Cardiac fibroblast (primary cell): ENCODE measurements around the gene RELL2.

Source experiments
- DNase-seq, 2 donors: peaks; one replicate each; pipeline versions ENCODE4 v3.0.0 to v3.0.0-alpha.2; 2010; ENCODE audit warnings: low read depth in 2 of 2
- H3K4me3 ChIP-seq, 2 donors: replicated peaks in 1 of 2; 1 replicate in 1 of 2; 2 replicates in 1 of 2; pipeline ENCODE4 v1.5.1; 2011; ENCODE audit warnings: low read depth in 2 of 2, low read length in 2 of 2, mild to moderate bottlenecking in 2 of 2, moderate library complexity in 1 of 2
- TF ChIP-seq, protein P1 (sequence below): IDR thresholded peaks from one replicate; pipeline ENCODE4 v1.5.1; 2011; ENCODE audit warnings: low read depth, mild to moderate bottlenecking, low read length, inconsistent platforms

Gene RELL2

GRCh38 chr5:141633871-141634561 is 2.8 kb upstream of the RELL2 start:
- no peak for DNase-seq
- TF ChIP-seq, protein P1, sequence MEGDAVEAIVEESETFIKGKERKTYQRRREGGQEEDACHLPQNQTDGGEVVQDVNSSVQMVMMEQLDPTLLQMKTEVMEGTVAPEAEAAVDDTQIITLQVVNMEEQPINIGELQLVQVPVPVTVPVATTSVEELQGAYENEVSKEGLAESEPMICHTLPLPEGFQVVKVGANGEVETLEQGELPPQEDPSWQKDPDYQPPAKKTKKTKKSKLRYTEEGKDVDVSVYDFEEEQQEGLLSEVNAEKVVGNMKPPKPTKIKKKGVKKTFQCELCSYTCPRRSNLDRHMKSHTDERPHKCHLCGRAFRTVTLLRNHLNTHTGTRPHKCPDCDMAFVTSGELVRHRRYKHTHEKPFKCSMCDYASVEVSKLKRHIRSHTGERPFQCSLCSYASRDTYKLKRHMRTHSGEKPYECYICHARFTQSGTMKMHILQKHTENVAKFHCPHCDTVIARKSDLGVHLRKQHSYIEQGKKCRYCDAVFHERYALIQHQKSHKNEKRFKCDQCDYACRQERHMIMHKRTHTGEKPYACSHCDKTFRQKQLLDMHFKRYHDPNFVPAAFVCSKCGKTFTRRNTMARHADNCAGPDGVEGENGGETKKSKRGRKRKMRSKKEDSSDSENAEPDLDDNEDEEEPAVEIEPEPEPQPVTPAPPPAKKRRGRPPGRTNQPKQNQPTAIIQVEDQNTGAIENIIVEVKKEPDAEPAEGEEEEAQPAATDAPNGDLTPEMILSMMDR, result no peak
- no peak overlapping the region for H3K4me3 ChIP-seq

GRCh38 chr5:141634720-141635119 is 2.1 kb upstream of the RELL2 start:
- no peak overlapping the region for H3K4me3 ChIP-seq
- no peak for DNase-seq
- TF ChIP-seq, protein P1, result no peak

- DNase-seq, result no peak
- peak overlapping the region; percentile 90 to 95 for H3K4me3 ChIP-seq
- TF ChIP-seq, protein P1, result no peak
Measured at GRCh38 chr5:141635646-141636045, 1.2 kb upstream of the RELL2 start.

DNA sequence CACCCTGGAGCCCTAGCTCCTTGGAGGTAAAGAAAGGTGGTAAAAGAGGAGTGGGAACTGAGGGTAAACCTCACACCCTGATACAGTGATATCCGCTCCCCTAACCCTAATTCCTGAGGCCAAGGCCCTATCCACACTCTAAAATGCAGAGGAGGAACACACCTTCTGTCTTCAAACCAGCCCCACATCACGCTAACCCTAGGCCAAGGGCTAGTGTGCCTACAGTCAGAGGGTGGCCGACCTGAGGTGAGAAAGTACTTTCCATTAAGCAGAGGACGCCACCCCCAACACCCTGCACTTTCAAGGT is 738 bp upstream of the RELL2 start:
- peak overlapping the region; percentile 90 to 95 for H3K4me3 ChIP-seq
- no peak for DNase-seq
- TF ChIP-seq, protein P1, result no peak

GRCh38 chr5:141637123-141637766 is 448 bp downstream of the RELL2 start:
- peak overlapping the region; percentile 90 to 95 for H3K4me3 ChIP-seq
- TF ChIP-seq, protein P1, result no peak
- DNase-seq, result no peak

DNA sequence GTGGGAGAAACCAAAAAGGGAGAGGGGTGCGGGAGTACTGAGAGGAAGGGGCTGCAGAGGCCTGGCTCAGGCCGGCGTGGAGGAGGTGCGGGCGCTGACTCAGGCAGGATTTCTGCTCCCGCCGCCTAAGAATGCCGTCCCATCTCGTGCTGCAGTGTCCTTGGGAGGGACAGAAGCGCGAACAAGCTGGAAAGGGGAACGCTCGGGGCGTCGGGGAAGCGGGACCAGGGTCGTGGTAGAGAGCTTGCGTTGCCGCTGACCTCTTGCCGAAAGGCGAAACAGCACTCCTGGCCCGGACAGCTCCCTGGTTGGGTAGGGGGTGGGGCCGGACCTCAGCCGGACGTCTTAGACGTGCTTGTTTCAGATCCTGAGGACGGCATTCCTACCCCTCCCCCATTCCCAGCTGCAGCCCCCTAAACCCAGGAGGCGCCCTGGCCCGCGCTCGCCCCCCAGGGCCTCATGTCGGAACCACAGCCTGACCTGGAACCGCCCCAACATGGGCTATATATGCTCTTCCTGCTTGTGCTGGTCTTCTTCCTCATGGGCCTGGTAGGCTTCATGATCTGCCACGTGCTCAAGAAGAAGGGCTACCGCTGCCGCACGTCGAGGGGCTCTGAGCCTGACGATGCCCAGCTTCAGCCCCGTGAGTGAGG is 1.1 kb downstream of the RELL2 start:
- TF ChIP-seq, protein P1, result peak; percentile 41
- DNase-seq, result peak; percentile 56 to 60
- H3K4me3 ChIP-seq, result peak overlapping the region; percentile 90 to 95
